RCC 7860 (cell line): ENCODE results near the gene CCDC167.
"Not testable (repeated sequence)": the region's sequence is repeated elsewhere in the genome, so short reads cannot be mapped to it uniquely, and the experiment has no call there.

Experiments
- DNase-seq: peaks from one replicate; pipeline ENCODE4 v3.0.0-alpha.2; 2015; ENCODE audit warnings: low spot score
- FAIRE-seq: peaks from 2 replicates; lab custom pipeline; 2012; peaks lifted over from hg19 to GRCh38; lab: Jason Lieb, UNC

Gene CCDC167

GRCh38 chr6:37477656-37478435, 21.8 kb downstream of the CCDC167 start:
- DNase-seq (no peak), FAIRE-seq (no peak)

GRCh38 chr6:37477191-37477590, 22.5 kb downstream of the CCDC167 start:
- FAIRE-seq (no peak), DNase-seq (no peak)

GRCh38 chr6:37474316-37474715, 25.4 kb downstream of the CCDC167 start:
- no peak for FAIRE-seq
- no peak for DNase-seq

- no peak for FAIRE-seq
Observed at GRCh38 chr6:37473364-37474095, 26.2 kb downstream of the CCDC167 start.

GRCh38 chr6:37467718-37468117, 32.0 kb downstream of the CCDC167 start:
- FAIRE-seq (no peak), DNase-seq (no peak)

More at GRCh38 chr6:37473364-37474095, 26.2 kb downstream of the CCDC167 start:
- DNase-seq, result no peak

- FAIRE-seq, result no peak
- DNase-seq, result no peak
Observed at GRCh38 chr6:37463110-37463509, 36.6 kb downstream of the CCDC167 start.

- DNase-seq (no peak), FAIRE-seq (no peak)
Observed at GRCh38 chr6:37460805-37461204, 38.9 kb downstream of the CCDC167 start.

GRCh38 chr6:37459981-37460800, 39.5 kb downstream of the CCDC167 start:
- DNase-seq (no peak), FAIRE-seq (no peak)

GRCh38 chr6:37456816-37457560, 42.7 kb downstream of the CCDC167 start:
- DNase-seq, result no peak
- FAIRE-seq, result no peak

GRCh38 chr6:37456126-37456525, 43.6 kb downstream of the CCDC167 start:
- peak; percentile 14 for DNase-seq
- FAIRE-seq, result no peak

GRCh38 chr6:37454420-37455140, 45.1 kb downstream of the CCDC167 start:
- no peak for FAIRE-seq
- no peak for DNase-seq

- no peak for FAIRE-seq
- no peak for DNase-seq
Observed at GRCh38 chr6:37452522-37452921, 47.2 kb downstream of the CCDC167 start.

GRCh38 chr6:37451441-37452193, 48.1 kb downstream of the CCDC167 start:
- DNase-seq (no peak), FAIRE-seq (no peak)

GRCh38 chr6:37449984-37450383, 49.7 kb downstream of the CCDC167 start:
- no peak for FAIRE-seq
- no peak for DNase-seq

- not testable (repeated sequence) for FAIRE-seq, DNase-seq
Observed at GRCh38 chr6:37443216-37443542, 56.5 kb downstream of the CCDC167 start.

- FAIRE-seq (no peak), DNase-seq (no peak)
Observed at GRCh38 chr6:37442416-37443215, 57.1 kb downstream of the CCDC167 start.

- DNase-seq (no peak), FAIRE-seq (no peak)
Observed at GRCh38 chr6:37441651-37442050, 58.0 kb downstream of the CCDC167 start.

GRCh38 chr6:37438930-37439329, 60.8 kb downstream of the CCDC167 start:
- FAIRE-seq (no peak), DNase-seq (no peak)

- DNase-seq (no peak), FAIRE-seq (no peak)
Observed at GRCh38 chr6:37435816-37436215, 63.9 kb downstream of the CCDC167 start.
